GM12878 (cell line): ENCODE measurements around the gene HIVEP3. TPM values are rescaled to one million over a fixed set of nuclear protein-coding genes. Genes with fewer than 3 reads are reported as not detected.

Experiments
- ATAC-seq: fragments of 200-7000 bp; cut with Tn5 transposase; 3 replicates; pipeline ENCODE4 v1.9.1; 2020; ENCODE audit warnings: mild to moderate bottlenecking, moderate library complexity
- BruUV-seq: library from RNA; stranded (reverse); fragments of 400-500 nt; replicated peaks from 2 replicates; lab custom pipeline; 2021; lab: Mats Ljungman, UMichigan
- CTCF ChIA-PET: fragments of 300-600 bp; sonication (Branson Sonifier 250); formaldehyde crosslinking; extraction: SDS; loops from one replicate; lab custom pipeline; 2021; ENCODE audit warnings: inconsistent platforms; lab: Yijun Ruan, JAX
- POLR2A ChIA-PET: fragments of 350-600 bp; formaldehyde crosslinking; extraction: SDS; loops from one replicate; lab custom pipeline; 2021; ENCODE audit warnings: inconsistent platforms; lab: Charles Lee
- RAD21 ChIA-PET: fragments of 300-600 bp; sonication (Branson Sonifier 250); formaldehyde crosslinking; loops from one replicate; lab custom pipeline; 2023; ENCODE audit warnings: antibody characterized with exemption; ENCODE audit not compliant: unreplicated experiment; lab: Charles Lee
- SMC1A ChIA-PET: fragments of 300-600 bp; sonication (Branson Sonifier 250); formaldehyde crosslinking; loops from one replicate; lab custom pipeline; 2023; ENCODE audit not compliant: unreplicated experiment, uncharacterized antibody; lab: Charles Lee
- DNase-seq: peaks from one replicate; pipeline ENCODE4 v3.0.0-alpha.2; 2011; ENCODE audit warnings: low read depth, low spot score
- FAIRE-seq: peaks from 3 replicates; lab custom pipeline; 2011; peaks lifted over from hg19 to GRCh38; lab: Jason Lieb, UNC
- H2AFZ ChIP-seq: 2 replicates; pipeline ENCODE4 v1.6.0; 2011; ENCODE audit warnings: low read depth, low read length, control low read depth; ENCODE audit not compliant: control insufficient read depth
- H3K27ac ChIP-seq: 2 replicates; pipeline ENCODE4 v1.5.1; 2011; ENCODE audit warnings: control low read depth; ENCODE audit not compliant: control insufficient read depth, insufficient read depth
- H3K27me3 ChIP-seq, 2 experiments: replicated peaks in 1 of 2; 2 replicates each; pipeline versions ENCODE4 v1.6.0 to v1.6.1; 2011; ENCODE audit warnings: low read length in 1 of 2; ENCODE audit not compliant: control insufficient read depth in 2 of 2, insufficient read depth in 2 of 2
- H3K36me3 ChIP-seq, 2 experiments: 2 replicates each; pipeline ENCODE4 v1.5.1; 2011; ENCODE audit warnings: low read length in 1 of 2; ENCODE audit not compliant: control insufficient read depth in 2 of 2, insufficient read depth in 2 of 2
- H3K4me1 ChIP-seq: 2 replicates; pipeline ENCODE4 v1.6.1; 2011; ENCODE audit warnings: mild to moderate bottlenecking, low read length, moderate library complexity, mixed read lengths; ENCODE audit not compliant: control insufficient read depth, insufficient read depth
- H3K4me2 ChIP-seq: 2 replicates; pipeline ENCODE4 v1.6.0; 2011; ENCODE audit warnings: control low read depth; ENCODE audit not compliant: control insufficient read depth, insufficient read depth
- H3K4me3 ChIP-seq: fragments of 200-600 bp; sonication (generic); 2 replicates; pipeline ENCODE4 v1.5.1; 2016
- H3K79me2 ChIP-seq: 2 replicates; pipeline ENCODE4 v1.6.0; 2011; ENCODE audit warnings: low read length; ENCODE audit not compliant: control insufficient read depth, insufficient read depth
- H3K9ac ChIP-seq: 2 replicates; pipeline ENCODE4 v1.8.0; 2011; ENCODE audit warnings: low read length, control low read depth, mixed read lengths; ENCODE audit not compliant: control insufficient read depth, insufficient read depth
- H3K9me3 ChIP-seq: replicated peaks from 3 replicates; pipeline ENCODE4 v1.5.1; 2011; ENCODE audit warnings: mild to moderate bottlenecking, low read length; ENCODE audit not compliant: control insufficient read depth, insufficient read depth
- H4K20me1 ChIP-seq: 2 replicates; pipeline ENCODE4 v1.6.0; 2011; ENCODE audit not compliant: control insufficient read depth, insufficient read depth
- FOXK2 ChIP-seq: fragments of 450-650 bp; IDR thresholded peaks from 2 replicates; pipeline ENCODE4 v1.6.1; 2017; ENCODE audit warnings: mild to moderate bottlenecking, moderate library complexity
- KLF5 ChIP-seq: fragments of 450-650 bp; IDR thresholded peaks from 2 replicates; pipeline ENCODE4 v1.6.1; 2014; ENCODE audit warnings: mild to moderate bottlenecking; ENCODE audit not compliant: partially characterized antibody
- NR2C1 ChIP-seq: fragments of 450-650 bp; IDR thresholded peaks from 2 replicates; pipeline ENCODE4 v1.6.1; 2017; ENCODE audit warnings: antibody characterized with exemption, mild to moderate bottlenecking, moderate library complexity
- NR2C2 ChIP-seq: IDR thresholded peaks from 2 replicates; pipeline ENCODE4 v1.6.1; 2011; ENCODE audit warnings: borderline replicate concordance, low read depth; ENCODE audit not compliant: control insufficient read depth, insufficient read length
- RBBP5 ChIP-seq: fragments of 200-600 bp; sonication (generic); conservative IDR thresholded peaks from 2 replicates; pipeline ENCODE4 v1.6.1; 2016
- SIN3A ChIP-seq: IDR thresholded peaks from 2 replicates; pipeline ENCODE4 v1.6.1; 2012; ENCODE audit warnings: low read depth, low read length, improper control_type of control experiment
- TCF12 ChIP-seq: IDR thresholded peaks from 2 replicates; pipeline ENCODE4 v1.6.1; 2011; ENCODE audit warnings: low read depth, mild to moderate bottlenecking, low read length
- ZSCAN29 ChIP-seq: fragments of 450-650 bp; IDR thresholded peaks from 2 replicates; pipeline ENCODE4 v1.6.1; 2017; ENCODE audit warnings: mild to moderate bottlenecking, moderate library complexity
- WGBS: methylation state at CpG from one replicate; pipeline ENCODE4 v1.1.6; 2016; ENCODE audit warnings: low lambda C conversion rate; ENCODE audit not compliant: insufficient replicate concordance, insufficient coverage; ENCODE audit errors: missing lambda C conversion rate; 5-methylcytosine and 5-hydroxymethylcytosine counted together
- in situ Hi-C: fragments of 300-500 bp; cut with MboI; formaldehyde crosslinking; loops from 9 replicates; pipeline ENCODE4 v1.14.3; 2018; ENCODE audit warnings: mixed read lengths
- intact Hi-C: fragments of 100-400 bp; cut with micrococcal nuclease; formaldehyde crosslinking; loops from one replicate; pipeline ENCODE4 v1.14.2; 2022; ENCODE audit not compliant: unreplicated experiment
- polyA plus RNA-seq, 11 experiments: library from polyadenylated mRNA; depleted of rRNA in 4 of 11; unstranded in 6 of 11; stranded (reverse) in 5 of 11; fragments of >200 nt; fragmentation: Nextera tagmentation in 4 of 11; fragmentation: Illumina TruSeq in 1 of 11; extraction: Ambion mirVana in 4 of 11; extraction: Trizol in 1 of 11; gene quantifications; 1 replicate in 1 of 11; 2 replicates in 10 of 11; pipeline versions ENCODE4 v1.2.1 to v1.2.3, GENCODE V29; 2011 to 2016; ENCODE audit warnings: inconsistent platforms in 2 of 11, missing spikeins in 2 of 11, low read depth in 1 of 11
- total RNA-seq, 4 experiments: library from RNA; depleted of rRNA in 3 of 4; stranded (reverse); fragments of >200 nt in 3 of 4; fragmentation: Illumina TruSeq in 1 of 4; extraction: Trizol in 1 of 4; gene quantifications; 2 replicates each; pipeline versions ENCODE4 v1.2.1 to v1.2.3, GENCODE V29; 2013 to 2021
- TF ChIP-seq, protein P1 (sequence below): fragments of 450-650 bp; IDR thresholded peaks from 2 replicates; pipeline ENCODE4 v1.6.1; 2018; ENCODE audit warnings: borderline replicate concordance, mild to moderate bottlenecking; ENCODE audit not compliant: partially characterized antibody
- TF ChIP-seq, protein P2 (sequence below): IDR thresholded peaks from 2 replicates; pipeline ENCODE4 v1.6.1; 2012; ENCODE audit warnings: mild to moderate bottlenecking, low read depth, low read length
- TF ChIP-seq, protein P3 (sequence below): IDR thresholded peaks from 2 replicates; pipeline ENCODE4 v1.6.1; 2012; ENCODE audit warnings: low read length, inconsistent platforms
- TF ChIP-seq, protein P4 (sequence below): fragments of 450-650 bp; conservative IDR thresholded peaks from 2 replicates; pipeline ENCODE4 v1.6.1; 2017; ENCODE audit warnings: mild to moderate bottlenecking, moderate library complexity

Gene HIVEP3
- total and polyA plus RNA-seq, 10 of the 15 experiments (the other 5 are each of a cell fraction or from before 2014, with no cell fraction given) = 1.8 to 13.6 (median 3.8) TPM

DNA sequence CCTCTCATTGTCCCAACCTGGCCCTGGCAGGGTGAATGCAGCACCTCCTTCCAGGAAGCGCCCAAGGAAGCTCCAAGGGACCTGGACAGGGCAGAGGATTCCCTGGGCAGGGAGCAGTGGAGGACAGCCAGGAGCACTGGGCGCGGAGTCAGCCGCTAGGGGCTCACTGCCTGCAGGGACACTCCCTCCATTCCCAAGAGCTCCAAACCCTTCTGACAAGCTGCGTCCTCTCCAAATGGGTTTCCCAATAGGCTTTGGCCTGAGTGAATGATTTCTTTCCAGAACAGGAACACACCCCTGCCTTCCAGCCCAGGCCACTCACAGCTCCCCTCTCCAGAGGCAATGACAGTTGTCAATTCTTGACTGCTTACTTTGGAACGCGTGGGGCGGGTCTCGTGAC, 305.8 kb downstream of the HIVEP3 start (continued):
- TF ChIP-seq, protein P1, sequence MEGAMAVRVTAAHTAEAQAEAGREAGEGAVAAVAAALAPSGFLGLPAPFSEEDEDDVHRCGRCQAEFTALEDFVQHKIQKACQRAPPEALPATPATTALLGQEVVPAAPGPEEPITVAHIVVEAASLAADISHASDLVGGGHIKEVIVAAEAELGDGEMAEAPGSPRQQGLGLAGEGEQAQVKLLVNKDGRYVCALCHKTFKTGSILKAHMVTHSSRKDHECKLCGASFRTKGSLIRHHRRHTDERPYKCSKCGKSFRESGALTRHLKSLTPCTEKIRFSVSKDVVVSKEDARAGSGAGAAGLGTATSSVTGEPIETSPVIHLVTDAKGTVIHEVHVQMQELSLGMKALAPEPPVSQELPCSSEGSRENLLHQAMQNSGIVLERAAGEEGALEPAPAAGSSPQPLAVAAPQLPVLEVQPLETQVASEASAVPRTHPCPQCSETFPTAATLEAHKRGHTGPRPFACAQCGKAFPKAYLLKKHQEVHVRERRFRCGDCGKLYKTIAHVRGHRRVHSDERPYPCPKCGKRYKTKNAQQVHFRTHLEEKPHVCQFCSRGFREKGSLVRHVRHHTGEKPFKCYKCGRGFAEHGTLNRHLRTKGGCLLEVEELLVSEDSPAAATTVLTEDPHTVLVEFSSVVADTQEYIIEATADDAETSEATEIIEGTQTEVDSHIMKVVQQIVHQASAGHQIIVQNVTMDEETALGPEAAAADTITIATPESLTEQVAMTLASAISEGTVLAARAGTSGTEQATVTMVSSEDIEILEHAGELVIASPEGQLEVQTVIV = no peak
- TF ChIP-seq SIN3A (no peak), FOXK2 (no peak), ZSCAN29 (no peak)

DNA sequence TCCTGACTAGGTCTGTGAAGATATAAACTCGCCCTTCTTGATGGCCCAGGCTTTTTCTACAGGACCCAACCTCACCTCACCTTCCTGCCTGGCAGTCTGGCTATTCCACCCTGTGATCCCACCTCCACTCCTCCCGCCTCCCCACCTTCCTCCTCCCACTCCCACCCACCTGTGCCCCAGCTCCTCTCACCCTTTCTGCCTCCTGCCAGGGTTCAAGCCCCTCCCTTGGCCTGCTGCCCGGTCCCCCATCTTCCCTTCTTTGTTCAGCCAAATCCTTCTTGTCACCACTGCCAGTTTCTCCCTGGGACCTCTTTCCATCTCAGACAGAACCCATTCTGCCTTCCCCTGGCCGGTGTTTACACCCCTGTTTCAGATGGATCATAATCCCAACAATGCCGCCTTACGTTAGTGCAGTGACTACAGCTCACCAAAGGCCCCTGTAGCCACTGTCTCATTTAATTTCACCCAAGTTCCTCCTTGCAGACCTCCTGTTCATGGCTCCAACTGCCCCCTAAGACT, 306.7 kb downstream of the HIVEP3 start:
- H4K20me1 ChIP-seq = no peaks in the 10 kb centered on the region
- H3K9me3 ChIP-seq = no peaks in the 10 kb centered on the region
- DNase-seq (no peak), FAIRE-seq (no peak), ATAC-seq (no peak)
- no peak overlapping the region for H2AFZ ChIP-seq
- in situ Hi-C loops = no loop called here
- H3K27ac ChIP-seq = no peak overlapping the region
- H3K4me3 ChIP-seq = no peak overlapping the region
- no peaks in the 10 kb centered on the region for H3K4me1 ChIP-seq
- BruUV-seq = no TSS peak
- no peak overlapping the region for H3K4me2 ChIP-seq
- 66% methylated on average over 5 of the region's 6 CpGs for WGBS
- SMC1A ChIA-PET = interaction anchor here (1.0 kb wide), 1 partner anchor 178 kb away, joined by 3 read pairs; no protein-coding TSS in a partner anchor
- no peaks in the 10 kb centered on the region for H3K79me2 ChIP-seq
- H3K27me3 ChIP-seq = no peaks in the 10 kb centered on the region
- intact Hi-C loops = no loop called here
- H3K9ac ChIP-seq = no peak overlapping the region
- RAD21 ChIA-PET = no interaction called here
- CTCF ChIA-PET = interaction anchor here (1.0 kb wide), 1 partner anchor 11 kb away, joined by 3 read pairs; no protein-coding TSS in a partner anchor
- H3K36me3 ChIP-seq = no peaks in the 10 kb centered on the region
- POLR2A ChIA-PET = no interaction called here
- TF ChIP-seq, protein P2, sequence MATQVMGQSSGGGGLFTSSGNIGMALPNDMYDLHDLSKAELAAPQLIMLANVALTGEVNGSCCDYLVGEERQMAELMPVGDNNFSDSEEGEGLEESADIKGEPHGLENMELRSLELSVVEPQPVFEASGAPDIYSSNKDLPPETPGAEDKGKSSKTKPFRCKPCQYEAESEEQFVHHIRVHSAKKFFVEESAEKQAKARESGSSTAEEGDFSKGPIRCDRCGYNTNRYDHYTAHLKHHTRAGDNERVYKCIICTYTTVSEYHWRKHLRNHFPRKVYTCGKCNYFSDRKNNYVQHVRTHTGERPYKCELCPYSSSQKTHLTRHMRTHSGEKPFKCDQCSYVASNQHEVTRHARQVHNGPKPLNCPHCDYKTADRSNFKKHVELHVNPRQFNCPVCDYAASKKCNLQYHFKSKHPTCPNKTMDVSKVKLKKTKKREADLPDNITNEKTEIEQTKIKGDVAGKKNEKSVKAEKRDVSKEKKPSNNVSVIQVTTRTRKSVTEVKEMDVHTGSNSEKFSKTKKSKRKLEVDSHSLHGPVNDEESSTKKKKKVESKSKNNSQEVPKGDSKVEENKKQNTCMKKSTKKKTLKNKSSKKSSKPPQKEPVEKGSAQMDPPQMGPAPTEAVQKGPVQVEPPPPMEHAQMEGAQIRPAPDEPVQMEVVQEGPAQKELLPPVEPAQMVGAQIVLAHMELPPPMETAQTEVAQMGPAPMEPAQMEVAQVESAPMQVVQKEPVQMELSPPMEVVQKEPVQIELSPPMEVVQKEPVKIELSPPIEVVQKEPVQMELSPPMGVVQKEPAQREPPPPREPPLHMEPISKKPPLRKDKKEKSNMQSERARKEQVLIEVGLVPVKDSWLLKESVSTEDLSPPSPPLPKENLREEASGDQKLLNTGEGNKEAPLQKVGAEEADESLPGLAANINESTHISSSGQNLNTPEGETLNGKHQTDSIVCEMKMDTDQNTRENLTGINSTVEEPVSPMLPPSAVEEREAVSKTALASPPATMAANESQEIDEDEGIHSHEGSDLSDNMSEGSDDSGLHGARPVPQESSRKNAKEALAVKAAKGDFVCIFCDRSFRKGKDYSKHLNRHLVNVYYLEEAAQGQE = no peak
- TF ChIP-seq, protein P3, sequence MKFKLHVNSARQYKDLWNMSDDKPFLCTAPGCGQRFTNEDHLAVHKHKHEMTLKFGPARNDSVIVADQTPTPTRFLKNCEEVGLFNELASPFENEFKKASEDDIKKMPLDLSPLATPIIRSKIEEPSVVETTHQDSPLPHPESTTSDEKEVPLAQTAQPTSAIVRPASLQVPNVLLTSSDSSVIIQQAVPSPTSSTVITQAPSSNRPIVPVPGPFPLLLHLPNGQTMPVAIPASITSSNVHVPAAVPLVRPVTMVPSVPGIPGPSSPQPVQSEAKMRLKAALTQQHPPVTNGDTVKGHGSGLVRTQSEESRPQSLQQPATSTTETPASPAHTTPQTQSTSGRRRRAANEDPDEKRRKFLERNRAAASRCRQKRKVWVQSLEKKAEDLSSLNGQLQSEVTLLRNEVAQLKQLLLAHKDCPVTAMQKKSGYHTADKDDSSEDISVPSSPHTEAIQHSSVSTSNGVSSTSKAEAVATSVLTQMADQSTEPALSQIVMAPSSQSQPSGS = no peak
- no peak for TF ChIP-seq TCF12
- TF ChIP-seq NR2C2 = no peak
- TF ChIP-seq KLF5 = no peak
- TF ChIP-seq NR2C1 = no peak
- no peak for TF ChIP-seq RBBP5
- TF ChIP-seq, protein P4, sequence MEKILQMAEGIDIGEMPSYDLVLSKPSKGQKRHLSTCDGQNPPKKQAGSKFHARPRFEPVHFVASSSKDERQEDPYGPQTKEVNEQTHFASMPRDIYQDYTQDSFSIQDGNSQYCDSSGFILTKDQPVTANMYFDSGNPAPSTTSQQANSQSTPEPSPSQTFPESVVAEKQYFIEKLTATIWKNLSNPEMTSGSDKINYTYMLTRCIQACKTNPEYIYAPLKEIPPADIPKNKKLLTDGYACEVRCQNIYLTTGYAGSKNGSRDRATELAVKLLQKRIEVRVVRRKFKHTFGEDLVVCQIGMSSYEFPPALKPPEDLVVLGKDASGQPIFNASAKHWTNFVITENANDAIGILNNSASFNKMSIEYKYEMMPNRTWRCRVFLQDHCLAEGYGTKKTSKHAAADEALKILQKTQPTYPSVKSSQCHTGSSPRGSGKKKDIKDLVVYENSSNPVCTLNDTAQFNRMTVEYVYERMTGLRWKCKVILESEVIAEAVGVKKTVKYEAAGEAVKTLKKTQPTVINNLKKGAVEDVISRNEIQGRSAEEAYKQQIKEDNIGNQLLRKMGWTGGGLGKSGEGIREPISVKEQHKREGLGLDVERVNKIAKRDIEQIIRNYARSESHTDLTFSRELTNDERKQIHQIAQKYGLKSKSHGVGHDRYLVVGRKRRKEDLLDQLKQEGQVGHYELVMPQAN = no peak
